HEK293 (cell line): ENCODE results near the gene GPR83.

Experiments
- CTCF ChIA-PET: fragments of 350-600 bp; formaldehyde crosslinking; extraction: SDS; loops from one replicate; lab custom pipeline; 2021; ENCODE audit warnings: antibody characterized with exemption; lab: Yijun Ruan, JAX
- POLR2A ChIA-PET: fragments of 300-600 bp; formaldehyde crosslinking; extraction: SDS; loops from one replicate; lab custom pipeline; 2020; ENCODE audit warnings: antibody characterized with exemption, inconsistent platforms; lab: Yijun Ruan, JAX
- H3K27ac ChIP-seq: fragments of 200-500 bp; sonication (Bioruptor generic); 2 replicates; pipeline ENCODE4 v1.5.1; 2014; ENCODE audit warnings: low read depth, low read length, control low read depth, inconsistent platforms; ENCODE audit errors: extremely low read depth
- H3K36me3 ChIP-seq, 2 experiments: fragments of 200-500 bp in 1 of 2; sonication (Bioruptor generic) in 1 of 2; 1 replicate in 1 of 2; 2 replicates in 1 of 2; pipeline ENCODE4 v1.5.1; 2014 to 2017; ENCODE audit warnings: inconsistent platforms in 2 of 2, low read length in 2 of 2; ENCODE audit not compliant: control insufficient read depth in 2 of 2, insufficient read depth in 1 of 2
- H3K4me1 ChIP-seq: fragments of 200-500 bp; sonication (Bioruptor generic); 2 replicates; pipeline ENCODE4 v1.5.1; 2014; ENCODE audit warnings: mild to moderate bottlenecking, low read length, inconsistent platforms; ENCODE audit not compliant: control insufficient read depth, insufficient read depth
- H3K4me3 ChIP-seq: 2 replicates; pipeline ENCODE4 v1.5.1; 2011; ENCODE audit warnings: low read depth, mild to moderate bottlenecking, control low read depth, low read length, moderate library complexity
- H3K9me3 ChIP-seq: fragments of 200-500 bp; sonication (Bioruptor generic); 2 replicates; pipeline ENCODE4 v1.5.1; 2014; ENCODE audit warnings: low read depth, low read length, inconsistent platforms; ENCODE audit not compliant: control insufficient read depth, insufficient read depth
- AEBP2 ChIP-seq: fragments of 450-650 bp; formaldehyde crosslinking; IDR thresholded peaks from 2 replicates; pipeline ENCODE4 v1.5.1; 2016; ENCODE audit warnings: missing biosample characterization, missing genetic modification characterization, borderline replicate concordance
- FEZF1 ChIP-seq: fragments of 450-650 bp; formaldehyde crosslinking; IDR thresholded peaks from 2 replicates; pipeline ENCODE4 v1.5.1; 2016; ENCODE audit warnings: missing biosample characterization, missing genetic modification characterization
- SALL2 ChIP-seq: fragments of 450-650 bp; formaldehyde crosslinking; IDR thresholded peaks from 2 replicates; pipeline ENCODE4 v1.5.0; 2017; ENCODE audit warnings: missing biosample characterization, mild to moderate bottlenecking, missing genetic modification characterization, borderline replicate concordance
- SP2 ChIP-seq: fragments of 450-650 bp; formaldehyde crosslinking; IDR thresholded peaks from 2 replicates; pipeline ENCODE4 v1.5.1; 2016; ENCODE audit warnings: missing biosample characterization, missing genetic modification characterization
- ZBTB17 ChIP-seq: fragments of 450-650 bp; formaldehyde crosslinking; IDR thresholded peaks from 2 replicates; pipeline ENCODE4 v1.5.1; 2016; ENCODE audit warnings: missing biosample characterization, missing genetic modification characterization
- ZBTB21 ChIP-seq: fragments of 450-650 bp; formaldehyde crosslinking; IDR thresholded peaks from 2 replicates; pipeline ENCODE4 v1.5.1; 2017; ENCODE audit warnings: missing biosample characterization, missing genetic modification characterization
- ZBTB26 ChIP-seq: fragments of 450-650 bp; formaldehyde crosslinking; optimal IDR thresholded peaks from 2 replicates; pipeline ENCODE3; 2016; ENCODE audit warnings: missing biosample characterization, mild to moderate bottlenecking, missing genetic modification characterization
- ZBTB48 ChIP-seq: fragments of 450-650 bp; formaldehyde crosslinking; IDR thresholded peaks from 2 replicates; pipeline ENCODE4 v1.5.1; 2016; ENCODE audit warnings: missing biosample characterization, missing genetic modification characterization
- ZIC2 ChIP-seq: fragments of 450-650 bp; formaldehyde crosslinking; IDR thresholded peaks from 2 replicates; pipeline ENCODE4 v1.5.1; 2016; ENCODE audit warnings: missing biosample characterization, missing genetic modification characterization
- ZNF214 ChIP-seq: fragments of 450-650 bp; formaldehyde crosslinking; IDR thresholded peaks from 2 replicates; pipeline ENCODE4 v1.5.1; 2017; ENCODE audit warnings: missing biosample characterization, mild to moderate bottlenecking, missing genetic modification characterization, borderline replicate concordance
- ZNF248 ChIP-seq: fragments of 450-650 bp; formaldehyde crosslinking; IDR thresholded peaks from 2 replicates; pipeline ENCODE4 v1.5.1; 2017; ENCODE audit warnings: missing biosample characterization, missing genetic modification characterization
- ZNF302 ChIP-seq: fragments of 450-650 bp; formaldehyde crosslinking; IDR thresholded peaks from 2 replicates; pipeline ENCODE4 v1.5.1; 2016; ENCODE audit warnings: missing biosample characterization, missing genetic modification characterization, low read depth
- ZNF433 ChIP-seq: fragments of 450-650 bp; formaldehyde crosslinking; IDR thresholded peaks from 2 replicates; pipeline ENCODE4 v1.5.1; 2016; ENCODE audit warnings: missing biosample characterization, missing genetic modification characterization, low read depth
- ZNF670 ChIP-seq: fragments of 450-650 bp; formaldehyde crosslinking; IDR thresholded peaks from 2 replicates; pipeline ENCODE4 v1.5.1; 2016; ENCODE audit warnings: missing biosample characterization, missing genetic modification characterization, low read depth
- ZNF777 ChIP-seq: fragments of 450-650 bp; formaldehyde crosslinking; IDR thresholded peaks from 2 replicates; pipeline ENCODE4 v1.5.1; 2017; ENCODE audit warnings: missing biosample characterization, missing genetic modification characterization, borderline replicate concordance
- ZNF785 ChIP-seq: fragments of 450-650 bp; formaldehyde crosslinking; IDR thresholded peaks from 2 replicates; pipeline ENCODE4 v1.5.1; 2016; ENCODE audit warnings: missing biosample characterization, missing genetic modification characterization
- ZSCAN30 ChIP-seq: fragments of 450-650 bp; IDR thresholded peaks from 2 replicates; pipeline ENCODE4 v1.5.1; 2018; ENCODE audit warnings: missing biosample characterization, mild to moderate bottlenecking, missing genetic modification characterization, moderate library complexity
- TF ChIP-seq, protein P1 (sequence below): fragments of 450-650 bp; formaldehyde crosslinking; IDR thresholded peaks from 2 replicates; pipeline ENCODE4 v1.5.1; 2016; ENCODE audit warnings: missing biosample characterization, missing genetic modification characterization, low read depth
- TF ChIP-seq, protein P2 (sequence below): fragments of 450-650 bp; formaldehyde crosslinking; IDR thresholded peaks from 2 replicates; pipeline ENCODE4 v1.5.1; 2017; ENCODE audit warnings: missing biosample characterization, missing genetic modification characterization

Gene GPR83

DNA sequence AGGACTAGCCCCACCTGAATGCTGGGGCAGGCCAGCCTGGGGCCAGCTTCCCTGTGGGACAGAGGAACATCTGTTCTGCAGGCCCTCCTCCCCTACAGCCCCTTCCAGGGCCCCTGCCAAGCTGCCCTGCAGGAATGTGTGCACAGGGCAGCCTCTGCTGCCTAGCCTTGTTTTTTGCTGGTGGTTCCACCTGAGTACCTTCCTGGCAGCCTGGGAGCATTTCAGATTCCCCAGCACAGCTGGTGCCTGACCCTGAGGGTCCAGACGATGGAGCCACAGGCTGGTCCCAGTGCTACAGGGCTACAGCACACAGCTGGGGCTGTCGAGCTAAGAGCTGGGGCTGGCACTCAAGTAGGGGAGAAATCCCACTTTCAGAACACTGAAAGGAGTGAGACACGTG, 22.3 kb upstream of the GPR83 start:
- Histone ChIP-seq H3K36me3 (peaks cover 4 to 47% of the 10 kb centered on the region in 2 experiments; a peak in 2 of 3 replicates), H3K4me3 (no peak overlapping the region), H3K9me3 (no peaks in the 10 kb centered on the region), H3K4me1 (no peaks in the 10 kb centered on the region), H3K27ac (no peak overlapping the region)
- ChIA-PET CTCF (interaction anchor here (0.7 kb wide), 1 partner anchor 103 kb away, joined by 4 read pairs; no protein-coding TSS in a partner anchor), POLR2A (no interaction called here)
- TF ChIP-seq, protein P1, sequence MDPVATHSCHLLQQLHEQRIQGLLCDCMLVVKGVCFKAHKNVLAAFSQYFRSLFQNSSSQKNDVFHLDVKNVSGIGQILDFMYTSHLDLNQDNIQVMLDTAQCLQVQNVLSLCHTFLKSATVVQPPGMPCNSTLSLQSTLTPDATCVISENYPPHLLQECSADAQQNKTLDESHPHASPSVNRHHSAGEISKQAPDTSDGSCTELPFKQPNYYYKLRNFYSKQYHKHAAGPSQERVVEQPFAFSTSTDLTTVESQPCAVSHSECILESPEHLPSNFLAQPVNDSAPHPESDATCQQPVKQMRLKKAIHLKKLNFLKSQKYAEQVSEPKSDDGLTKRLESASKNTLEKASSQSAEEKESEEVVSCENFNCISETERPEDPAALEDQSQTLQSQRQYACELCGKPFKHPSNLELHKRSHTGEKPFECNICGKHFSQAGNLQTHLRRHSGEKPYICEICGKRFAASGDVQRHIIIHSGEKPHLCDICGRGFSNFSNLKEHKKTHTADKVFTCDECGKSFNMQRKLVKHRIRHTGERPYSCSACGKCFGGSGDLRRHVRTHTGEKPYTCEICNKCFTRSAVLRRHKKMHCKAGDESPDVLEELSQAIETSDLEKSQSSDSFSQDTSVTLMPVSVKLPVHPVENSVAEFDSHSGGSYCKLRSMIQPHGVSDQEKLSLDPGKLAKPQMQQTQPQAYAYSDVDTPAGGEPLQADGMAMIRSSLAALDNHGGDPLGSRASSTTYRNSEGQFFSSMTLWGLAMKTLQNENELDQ (tag by site-specific recombination), result no peak
- TF ChIP-seq ZNF302 (tag by site-specific recombination), result no peak
- TF ChIP-seq ZBTB21, result no peak
- no peak for TF ChIP-seq AEBP2 (tag by site-specific recombination)
- TF ChIP-seq SALL2 (tag by site-specific recombination), result no peak
- TF ChIP-seq ZBTB26 (tag by site-specific recombination), result no peak
- no peak for TF ChIP-seq FEZF1
- TF ChIP-seq, protein P2, sequence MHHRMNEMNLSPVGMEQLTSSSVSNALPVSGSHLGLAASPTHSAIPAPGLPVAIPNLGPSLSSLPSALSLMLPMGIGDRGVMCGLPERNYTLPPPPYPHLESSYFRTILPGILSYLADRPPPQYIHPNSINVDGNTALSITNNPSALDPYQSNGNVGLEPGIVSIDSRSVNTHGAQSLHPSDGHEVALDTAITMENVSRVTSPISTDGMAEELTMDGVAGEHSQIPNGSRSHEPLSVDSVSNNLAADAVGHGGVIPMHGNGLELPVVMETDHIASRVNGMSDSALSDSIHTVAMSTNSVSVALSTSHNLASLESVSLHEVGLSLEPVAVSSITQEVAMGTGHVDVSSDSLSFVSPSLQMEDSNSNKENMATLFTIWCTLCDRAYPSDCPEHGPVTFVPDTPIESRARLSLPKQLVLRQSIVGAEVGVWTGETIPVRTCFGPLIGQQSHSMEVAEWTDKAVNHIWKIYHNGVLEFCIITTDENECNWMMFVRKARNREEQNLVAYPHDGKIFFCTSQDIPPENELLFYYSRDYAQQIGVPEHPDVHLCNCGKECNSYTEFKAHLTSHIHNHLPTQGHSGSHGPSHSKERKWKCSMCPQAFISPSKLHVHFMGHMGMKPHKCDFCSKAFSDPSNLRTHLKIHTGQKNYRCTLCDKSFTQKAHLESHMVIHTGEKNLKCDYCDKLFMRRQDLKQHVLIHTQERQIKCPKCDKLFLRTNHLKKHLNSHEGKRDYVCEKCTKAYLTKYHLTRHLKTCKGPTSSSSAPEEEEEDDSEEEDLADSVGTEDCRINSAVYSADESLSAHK (tag by site-specific recombination), result no peak
- no peak for TF ChIP-seq ZSCAN30 (tag by site-specific recombination)
- TF ChIP-seq ZBTB48, result no peak
- TF ChIP-seq ZNF785, result no peak
- TF ChIP-seq ZNF777, result no peak
- TF ChIP-seq ZIC2 (tag by site-specific recombination), result no peak

- CTCF ChIA-PET, result interaction anchor here (0.6 to 2.6 kb wide), 4 partner anchors 10 to 523 kb away, joined by 4 to 15 read pairs (median 4); no protein-coding TSS in a partner anchor
- TF ChIP-seq SP2 (no peak), ZNF433 (no peak), ZNF670 (no peak), ZNF214 (tag by site-specific recombination) (no peak), ZNF248 (tag by site-specific recombination) (no peak), ZBTB17 (tag by site-specific recombination) (no peak)
- H3K4me3 ChIP-seq, result no peak overlapping the region
- H3K36me3 ChIP-seq, result peaks cover 3 to 32% of the 10 kb centered on the region in 2 experiments; a peak in 1 of 3 replicates
- H3K27ac ChIP-seq, result no peak overlapping the region
- H3K4me1 ChIP-seq, result no peaks in the 10 kb centered on the region
- H3K9me3 ChIP-seq, result no peaks in the 10 kb centered on the region
- POLR2A ChIA-PET, result no interaction called here
These were observed 17.0 kb upstream of the GPR83 start for GRCh38 chr11:94418123-94418765.
